A673 (cell line): Measurements from ENCODE around the gene LDHB. TPM values are rescaled to one million over a fixed set of nuclear protein-coding genes. Genes with fewer than 3 reads are reported as not detected.

Experiments
- BruUV-seq: library from RNA; stranded (reverse); fragments of 400-500 nt; replicated peaks from 2 replicates; lab custom pipeline; 2021; lab: Mats Ljungman, UMichigan
- CTCF ChIA-PET: fragments of 300-600 bp; sonication (Branson Sonifier 250); formaldehyde crosslinking; loops from one replicate; lab custom pipeline; 2022; ENCODE audit warnings: antibody characterized with exemption; lab: Charles Lee
- POLR2A ChIA-PET: fragments of 300-600 bp; sonication (Branson Sonifier 250); formaldehyde crosslinking; loops from one replicate; lab custom pipeline; 2022; ENCODE audit warnings: antibody characterized with exemption; ENCODE audit not compliant: low non-redundant PET; lab: Charles Lee
- DNase-seq: peaks from one replicate; pipeline ENCODE4 v3.0.0-alpha.2; 2015; ENCODE audit warnings: low spot score
- H3K27ac ChIP-seq: fragments of 200-600 bp; sonication (generic); 2 replicates; pipeline ENCODE4 v1.5.1; 2016; ENCODE audit warnings: mixed run types, low read depth, mild to moderate bottlenecking, mixed read lengths, antibody characterized with exemption, low read length; ENCODE audit not compliant: poor library complexity, severe bottlenecking
- H3K27me3 ChIP-seq: fragments of 200-600 bp; sonication (generic); replicated peaks from 2 replicates; pipeline ENCODE4 v1.6.1; 2017; ENCODE audit warnings: mixed run types, low read depth, mild to moderate bottlenecking, mixed read lengths, antibody characterized with exemption, low read length; ENCODE audit not compliant: insufficient read depth, poor library complexity
- H3K36me3 ChIP-seq: fragments of 200-600 bp; sonication (generic); 2 replicates; pipeline ENCODE4 v1.6.1; 2016; ENCODE audit warnings: mixed run types, mild to moderate bottlenecking, mixed read lengths, antibody characterized with exemption, low read length; ENCODE audit not compliant: insufficient read depth, poor library complexity, severe bottlenecking
- H3K4me1 ChIP-seq: fragments of 200-600 bp; sonication (generic); 2 replicates; pipeline ENCODE4 v1.6.1; 2017; ENCODE audit warnings: mixed run types, mild to moderate bottlenecking, mixed read lengths, antibody characterized with exemption, low read length; ENCODE audit not compliant: insufficient read depth, poor library complexity, severe bottlenecking
- H3K4me3 ChIP-seq: fragments of 200-600 bp; sonication (generic); 2 replicates; pipeline ENCODE4 v1.5.1; 2016; ENCODE audit warnings: low read depth, mixed run types, mild to moderate bottlenecking, mixed read lengths, low read length; ENCODE audit not compliant: poor library complexity, severe bottlenecking
- H3K9me3 ChIP-seq: fragments of 200-600 bp; sonication (generic); 2 replicates; pipeline ENCODE4 v1.6.1; 2016; ENCODE audit warnings: mixed run types, low read depth, mild to moderate bottlenecking, mixed read lengths, antibody characterized with exemption, low read length; ENCODE audit not compliant: poor library complexity, severe bottlenecking
- EZH2 ChIP-seq: fragments of 200-600 bp; sonication (generic); IDR thresholded peaks from 2 replicates; pipeline ENCODE4 v1.6.1; 2017; ENCODE audit warnings: borderline replicate concordance, low read depth, mild to moderate bottlenecking, mixed read lengths, antibody characterized with exemption, low read length; ENCODE audit not compliant: poor library complexity, severe bottlenecking
- intact Hi-C: fragments of 100-400 bp; cut with micrococcal nuclease; formaldehyde crosslinking; loops from one replicate; pipeline ENCODE4 v1.10.0; 2022; ENCODE audit not compliant: unreplicated experiment
- total RNA-seq: library from RNA; stranded (reverse); gene quantifications from 2 replicates; pipeline ENCODE4 v1.2.3, GENCODE V29; 2021
- TF ChIP-seq, protein P1 (sequence below): fragments of 300-800, 200-600 bp; sonication (generic); conservative IDR thresholded peaks from 2 replicates; pipeline ENCODE4 v1.5.1; 2017; ENCODE audit warnings: low read depth, mild to moderate bottlenecking, antibody characterized with exemption, low read length, moderate library complexity, mixed read lengths

Gene LDHB
- total RNA-seq, 1 experiment from 2014 or later, result 1,201 TPM

DNA sequence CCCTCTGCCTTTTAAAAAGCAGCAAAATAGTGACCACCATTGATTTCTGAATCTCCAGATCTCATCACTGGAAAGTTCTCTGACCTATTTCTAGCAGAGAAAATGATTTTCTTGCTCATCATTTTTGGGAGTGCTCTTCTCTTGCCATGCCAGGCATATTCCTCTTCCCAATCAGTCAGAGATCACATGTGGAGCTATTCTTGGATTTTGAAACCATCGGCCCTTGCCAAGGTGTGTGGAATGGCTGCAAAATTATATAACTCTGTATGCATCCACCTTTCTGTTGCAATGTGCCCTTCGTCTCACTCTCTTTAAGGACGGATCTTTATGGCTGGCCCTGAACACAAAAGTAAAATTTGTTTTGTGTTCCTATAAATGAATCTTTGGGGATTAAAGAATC, 25.5 kb upstream of the LDHB start:
- DNase-seq, result no peak
- TF ChIP-seq EZH2, result no peak
- TF ChIP-seq, protein P1, sequence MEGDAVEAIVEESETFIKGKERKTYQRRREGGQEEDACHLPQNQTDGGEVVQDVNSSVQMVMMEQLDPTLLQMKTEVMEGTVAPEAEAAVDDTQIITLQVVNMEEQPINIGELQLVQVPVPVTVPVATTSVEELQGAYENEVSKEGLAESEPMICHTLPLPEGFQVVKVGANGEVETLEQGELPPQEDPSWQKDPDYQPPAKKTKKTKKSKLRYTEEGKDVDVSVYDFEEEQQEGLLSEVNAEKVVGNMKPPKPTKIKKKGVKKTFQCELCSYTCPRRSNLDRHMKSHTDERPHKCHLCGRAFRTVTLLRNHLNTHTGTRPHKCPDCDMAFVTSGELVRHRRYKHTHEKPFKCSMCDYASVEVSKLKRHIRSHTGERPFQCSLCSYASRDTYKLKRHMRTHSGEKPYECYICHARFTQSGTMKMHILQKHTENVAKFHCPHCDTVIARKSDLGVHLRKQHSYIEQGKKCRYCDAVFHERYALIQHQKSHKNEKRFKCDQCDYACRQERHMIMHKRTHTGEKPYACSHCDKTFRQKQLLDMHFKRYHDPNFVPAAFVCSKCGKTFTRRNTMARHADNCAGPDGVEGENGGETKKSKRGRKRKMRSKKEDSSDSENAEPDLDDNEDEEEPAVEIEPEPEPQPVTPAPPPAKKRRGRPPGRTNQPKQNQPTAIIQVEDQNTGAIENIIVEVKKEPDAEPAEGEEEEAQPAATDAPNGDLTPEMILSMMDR, result no peak
- H3K4me1 ChIP-seq, result no peaks in the 10 kb centered on the region
- H3K9me3 ChIP-seq, result no peaks in the 10 kb centered on the region
- no peaks in the 10 kb centered on the region for H3K36me3 ChIP-seq
- ChIA-PET CTCF (no interaction called here), POLR2A (no interaction called here)
- intact Hi-C loops, result loop anchor here (5.0 to 10.0 kb wide), 3 partner anchors 308 to 436 kb away; partner anchors contain the start of gene IAPP
- H3K27me3 ChIP-seq, result peaks cover 43% of the 10 kb centered on the region
- H3K4me3 ChIP-seq, result no peak overlapping the region
- no peak overlapping the region for H3K27ac ChIP-seq
- BruUV-seq, result no TSS peak

DNA sequence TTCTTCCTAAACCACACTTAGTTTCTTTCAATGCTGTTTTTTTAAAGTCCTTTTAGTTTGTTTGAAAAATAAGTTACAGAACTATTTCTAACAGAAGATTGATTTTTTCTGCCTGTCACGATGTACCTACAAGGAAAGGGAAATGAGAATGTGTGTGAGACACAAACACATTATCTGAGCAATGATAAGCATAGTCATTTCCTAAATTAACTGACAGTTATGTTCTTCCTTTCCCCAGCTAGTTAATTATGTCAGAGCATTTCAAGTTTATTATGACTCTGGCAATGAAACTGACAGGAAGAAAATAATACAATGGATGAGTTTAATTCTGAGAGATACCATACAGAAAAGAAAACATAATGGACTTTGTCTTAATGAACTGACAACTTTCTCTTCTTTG, 21.3 kb upstream of the LDHB start:
- Histone ChIP-seq H3K4me1 (no peaks in the 10 kb centered on the region), H3K27me3 (peaks cover 41% of the 10 kb centered on the region), H3K4me3 (no peak overlapping the region), H3K27ac (no peak overlapping the region), H3K36me3 (no peaks in the 10 kb centered on the region), H3K9me3 (no peaks in the 10 kb centered on the region)
- DNase-seq, result no peak
- intact Hi-C loops, result no loop called here
- BruUV-seq, result no TSS peak
- ChIA-PET CTCF (no interaction called here), POLR2A (no interaction called here)
- TF ChIP-seq, protein P1, result no peak
- TF ChIP-seq EZH2, result no peak

DNA sequence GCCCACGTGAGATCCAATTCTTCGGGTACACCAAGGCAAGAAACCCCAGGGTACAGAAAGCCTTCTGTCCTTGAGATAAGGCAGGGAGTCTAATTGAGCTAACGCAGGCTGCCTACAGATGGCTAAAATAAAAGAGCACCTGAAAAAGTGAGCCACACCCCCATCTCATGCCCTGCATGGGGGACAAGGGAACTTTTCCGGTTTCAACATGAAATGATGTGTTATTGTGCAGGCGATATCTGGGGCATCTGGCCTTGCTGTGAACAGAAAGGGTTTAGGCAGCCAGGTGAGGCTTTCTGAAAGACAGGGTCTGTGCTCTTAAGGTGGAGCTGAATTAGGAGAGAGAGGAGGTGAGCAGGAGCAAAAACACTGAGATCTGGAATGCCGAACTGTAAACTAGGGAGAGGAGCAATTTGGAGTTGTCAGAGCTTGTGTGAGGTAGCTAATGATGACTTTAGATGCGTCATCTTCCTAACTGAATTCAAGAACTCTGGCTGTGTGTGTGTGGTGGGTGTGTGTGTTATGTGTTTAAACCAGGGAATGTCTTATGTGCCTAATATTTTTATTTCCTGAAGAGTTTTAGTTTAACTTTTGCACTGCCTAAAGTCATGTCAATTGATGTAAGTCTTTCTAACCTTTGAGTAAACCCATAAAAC, 20.1 kb upstream of the LDHB start:
- ChIA-PET CTCF (no interaction called here), POLR2A (no interaction called here)
- no peak for DNase-seq
- H3K9me3 ChIP-seq, result no peaks in the 10 kb centered on the region
- no TSS peak for BruUV-seq
- TF ChIP-seq, protein P1, result no peak
- no peak for TF ChIP-seq EZH2
- intact Hi-C loops, result no loop called here
- peaks cover 32% of the 10 kb centered on the region for H3K27me3 ChIP-seq
- H3K4me1 ChIP-seq, result no peaks in the 10 kb centered on the region
- H3K36me3 ChIP-seq, result no peaks in the 10 kb centered on the region
- no peak overlapping the region for H3K4me3 ChIP-seq
- no peak overlapping the region for H3K27ac ChIP-seq
